Natural killer cell (primary cell): ENCODE data around the gene BICDL1. TPM values are rescaled to one million over a fixed set of nuclear protein-coding genes. Genes with fewer than 3 reads are reported as not detected.

Experiments
- ATAC-seq, 3 donors: fragments of 150-1000 bp in 2 of 3; fragments of 200-7000 bp in 1 of 3; cut with Tn5 transposase; 1 replicate in 1 of 3; 2 replicates in 2 of 3; pipeline ENCODE4 v1.10.0; 2021; ENCODE audit warnings: mild to moderate bottlenecking in 2 of 3, moderate library complexity in 2 of 3
- DNase-seq, 2 donors: peaks; one replicate each; pipeline versions ENCODE4 v3.0.0 to v3.0.0-alpha.2; 2013 to 2021; ENCODE audit warnings: mixed read lengths in 1 of 2
- H3K27ac ChIP-seq: one replicate; pipeline ENCODE4 v1.5.1; 2013; ENCODE audit warnings: mild to moderate bottlenecking, low read length
- H3K27me3 ChIP-seq: one replicate; pipeline ENCODE4 v1.6.1; 2013; ENCODE audit warnings: low read length; ENCODE audit not compliant: control insufficient read depth, insufficient read depth
- H3K36me3 ChIP-seq: one replicate; pipeline ENCODE4 v1.6.1; 2013; ENCODE audit warnings: low read length; ENCODE audit not compliant: control insufficient read depth, insufficient read depth
- H3K4me1 ChIP-seq: one replicate; pipeline ENCODE4 v1.6.1; 2013; ENCODE audit warnings: low read length; ENCODE audit not compliant: control insufficient read depth, insufficient read depth
- H3K4me3 ChIP-seq: one replicate; pipeline ENCODE4 v1.5.1; 2013; ENCODE audit warnings: low read length
- H3K9me3 ChIP-seq: one replicate; pipeline ENCODE4 v1.6.1; 2013; ENCODE audit warnings: low read length; ENCODE audit not compliant: control insufficient read depth, insufficient read depth
- H3K27ac Mint-ChIP-seq, 2 donors: one replicate each; pipeline ENCODE4 v1.8.0; 2022; ENCODE audit warnings: mild to moderate bottlenecking in 2 of 2, mixed read lengths in 2 of 2, moderate library complexity in 1 of 2
- H3K27me3 Mint-ChIP-seq, 2 donors: one replicate each; pipeline ENCODE4 v1.8.0; 2022; ENCODE audit warnings: low read depth in 2 of 2, mixed read lengths in 2 of 2
- H3K36me3 Mint-ChIP-seq: one replicate; pipeline ENCODE4 v1.8.0; 2022; ENCODE audit warnings: mixed read lengths
- H3K4me1 Mint-ChIP-seq, 2 donors: one replicate each; pipeline ENCODE4 v1.8.0; 2022; ENCODE audit warnings: mixed read lengths in 2 of 2
- H3K4me3 Mint-ChIP-seq: one replicate; pipeline ENCODE4 v1.8.0; 2022; ENCODE audit warnings: mild to moderate bottlenecking, moderate library complexity, mixed read lengths
- H3K9me3 Mint-ChIP-seq, 2 donors: one replicate each; pipeline ENCODE4 v1.8.0; 2022; ENCODE audit warnings: mixed read lengths in 2 of 2
- WGBS: methylation state at CpG from one replicate; pipeline ENCODE4 v1.1.7; 2013; ENCODE audit warnings: missing lambda C conversion rate; ENCODE audit not compliant: insufficient coverage; 5-methylcytosine and 5-hydroxymethylcytosine counted together
- intact Hi-C: fragments of 100-400 bp; cut with micrococcal nuclease; formaldehyde crosslinking; loops from one replicate; pipeline ENCODE4 v1.14.2; 2022
- total RNA-seq, 4 donors: library from RNA; stranded (reverse); fragments of 120-200 nt in 1 of 4; gene quantifications; one replicate each; pipeline versions ENCODE4 v1.2.3 to v1.2.4, GENCODE V29; 2013 to 2022
- TF ChIP-seq, protein P1 (sequence below): fragments of 200-600 bp; IDR thresholded peaks from one replicate; pipeline ENCODE4 v1.8.0; 2022; ENCODE audit warnings: antibody characterized with exemption

The BICDL1 gene
- total RNA-seq, 3 donors from 2014 or later (not counting 1 experiment from before 2014, with no cell fraction given), result 29.3 to 37.1 (median 34.3) TPM

DNA sequence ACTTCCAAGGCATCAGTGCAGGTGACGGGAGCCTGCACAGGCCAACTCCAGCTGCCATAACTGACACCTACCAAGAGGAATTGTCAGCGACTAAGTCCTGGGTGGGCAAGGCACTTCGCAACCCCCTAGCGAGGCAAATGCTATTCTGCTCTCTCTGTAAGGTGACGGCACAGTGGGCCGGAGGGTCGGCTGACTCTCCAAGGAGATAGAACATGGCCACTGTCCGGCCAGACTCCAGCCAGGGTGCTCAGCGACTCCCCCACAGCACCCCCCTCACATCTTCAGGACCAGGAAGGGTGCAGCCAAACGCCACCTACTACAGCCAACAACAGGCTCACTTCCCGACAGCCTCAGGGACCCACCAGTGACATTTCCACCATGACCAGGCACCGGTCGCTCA is 114.3 kb downstream of the BICDL1 start:
- no peak overlapping the region for H3K27ac Mint-ChIP-seq
- peaks cover 24 to 41% of the 10 kb centered on the region in 2 donors for H3K4me1 Mint-ChIP-seq
- ATAC-seq (no peak), DNase-seq (no peak)
- no peaks in the 10 kb centered on the region for H3K36me3 Mint-ChIP-seq
- peaks cover 56% of the 10 kb centered on the region for H3K36me3 ChIP-seq
- intact Hi-C loops, result no loop called here
- H3K27me3 Mint-ChIP-seq, result no peaks in the 10 kb centered on the region
- no peak overlapping the region for H3K4me3 ChIP-seq
- no peaks in the 10 kb centered on the region for H3K27me3 ChIP-seq
- TF ChIP-seq, protein P1, sequence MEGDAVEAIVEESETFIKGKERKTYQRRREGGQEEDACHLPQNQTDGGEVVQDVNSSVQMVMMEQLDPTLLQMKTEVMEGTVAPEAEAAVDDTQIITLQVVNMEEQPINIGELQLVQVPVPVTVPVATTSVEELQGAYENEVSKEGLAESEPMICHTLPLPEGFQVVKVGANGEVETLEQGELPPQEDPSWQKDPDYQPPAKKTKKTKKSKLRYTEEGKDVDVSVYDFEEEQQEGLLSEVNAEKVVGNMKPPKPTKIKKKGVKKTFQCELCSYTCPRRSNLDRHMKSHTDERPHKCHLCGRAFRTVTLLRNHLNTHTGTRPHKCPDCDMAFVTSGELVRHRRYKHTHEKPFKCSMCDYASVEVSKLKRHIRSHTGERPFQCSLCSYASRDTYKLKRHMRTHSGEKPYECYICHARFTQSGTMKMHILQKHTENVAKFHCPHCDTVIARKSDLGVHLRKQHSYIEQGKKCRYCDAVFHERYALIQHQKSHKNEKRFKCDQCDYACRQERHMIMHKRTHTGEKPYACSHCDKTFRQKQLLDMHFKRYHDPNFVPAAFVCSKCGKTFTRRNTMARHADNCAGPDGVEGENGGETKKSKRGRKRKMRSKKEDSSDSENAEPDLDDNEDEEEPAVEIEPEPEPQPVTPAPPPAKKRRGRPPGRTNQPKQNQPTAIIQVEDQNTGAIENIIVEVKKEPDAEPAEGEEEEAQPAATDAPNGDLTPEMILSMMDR, result no peak
- no peak overlapping the region for H3K27ac ChIP-seq
- no peaks in the 10 kb centered on the region for H3K9me3 Mint-ChIP-seq
- 98% methylated on average over 13 of the region's 13 CpGs for WGBS
- H3K9me3 ChIP-seq, result no peaks in the 10 kb centered on the region
- H3K4me1 ChIP-seq, result peaks cover 33% of the 10 kb centered on the region
- no peak overlapping the region for H3K4me3 Mint-ChIP-seq

DNA sequence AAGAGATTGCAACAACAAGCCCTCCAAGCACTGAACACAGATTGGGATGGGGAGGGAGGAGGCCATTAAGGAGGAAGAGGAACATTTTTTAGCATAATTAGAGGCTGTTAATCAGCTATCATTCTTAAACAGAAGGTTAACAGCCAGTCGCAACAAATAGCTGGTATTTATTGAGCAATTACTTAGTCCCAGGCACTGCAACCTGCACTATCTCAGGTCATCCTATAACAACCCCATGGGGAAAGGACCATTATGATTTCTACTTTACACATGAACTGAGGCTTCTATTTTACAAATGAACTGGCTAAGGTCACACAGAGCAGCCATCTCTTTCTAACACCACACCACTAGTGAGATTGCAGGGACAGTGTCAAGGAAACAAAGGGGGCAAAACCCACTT is 117.1 kb downstream of the BICDL1 start:
- DNase-seq, result no peak
- Histone ChIP-seq H3K27ac (no peak overlapping the region), H3K9me3 (no peaks in the 10 kb centered on the region), H3K4me3 (no peak overlapping the region), H3K4me1 (peaks cover 48% of the 10 kb centered on the region), H3K36me3 (peaks cover 41% of the 10 kb centered on the region), H3K27me3 (no peaks in the 10 kb centered on the region)
- Mint-ChIP-seq H3K4me3 (no peak overlapping the region), H3K4me1 (peaks cover 44 to 49% of the 10 kb centered on the region in 2 donors), H3K27me3 (no peaks in the 10 kb centered on the region), H3K9me3 (no peaks in the 10 kb centered on the region), H3K36me3 (no peaks in the 10 kb centered on the region), H3K27ac (no peak overlapping the region)
- 100% methylated on average over 1 of the region's 1 CpG for WGBS
- intact Hi-C loops, result no loop called here
- no peak for ATAC-seq
- TF ChIP-seq, protein P1, result no peak

DNA sequence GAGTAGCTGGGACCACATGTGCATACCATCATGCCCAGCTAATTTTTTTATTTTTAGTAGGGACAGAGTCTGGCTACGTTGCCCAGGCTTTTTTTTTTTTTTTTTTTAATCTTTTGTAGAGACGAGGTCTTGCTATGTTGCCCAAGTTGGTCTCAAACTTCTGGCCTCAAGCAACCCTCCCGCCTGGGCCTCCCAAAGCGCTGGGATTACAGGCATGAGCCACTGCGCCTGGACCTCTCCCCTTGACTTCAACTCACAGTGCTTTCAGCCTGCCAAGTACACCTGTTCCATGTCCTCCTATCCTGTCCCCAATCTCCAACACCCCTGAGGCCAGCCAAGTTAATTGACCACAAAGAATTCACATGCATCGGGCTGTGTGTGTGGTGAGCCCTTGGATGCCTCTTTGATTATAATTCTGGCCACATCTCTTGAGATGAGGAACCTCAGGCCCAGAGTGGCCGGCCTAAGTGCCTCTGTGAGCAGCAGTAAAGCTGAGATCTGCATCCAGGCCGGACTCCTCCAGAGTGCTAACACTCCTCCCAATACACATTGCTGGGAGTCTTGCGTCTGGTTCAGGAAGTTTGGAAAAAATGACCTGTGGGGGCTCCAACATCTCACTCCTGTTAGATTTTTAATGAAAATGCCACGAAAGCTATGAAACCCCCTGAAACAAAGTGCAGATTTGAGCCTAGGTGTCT is 120.7 kb downstream of the BICDL1 start:
- Histone ChIP-seq H3K4me3 (no peak overlapping the region), H3K36me3 (peaks cover 12% of the 10 kb centered on the region), H3K4me1 (peaks cover 55% of the 10 kb centered on the region), H3K9me3 (no peaks in the 10 kb centered on the region), H3K27ac (no peak overlapping the region), H3K27me3 (no peaks in the 10 kb centered on the region)
- Mint-ChIP-seq H3K4me3 (peak overlapping the region; percentile 84), H3K27me3 (no peaks in the 10 kb centered on the region), H3K36me3 (no peaks in the 10 kb centered on the region), H3K27ac (peak overlapping the region; percentile 80 to 92), H3K4me1 (peaks cover 54 to 66% of the 10 kb centered on the region in 2 donors), H3K9me3 (no peaks in the 10 kb centered on the region)
- ATAC-seq, result no peak
- WGBS, result 82% methylated on average over 9 of the region's 10 CpGs
- DNase-seq, result no peak
- intact Hi-C loops, result no loop called here
- TF ChIP-seq, protein P1, result no peak
